Measurements from ENCODE around the gene GNB5.

GNB5 gene

DNA sequence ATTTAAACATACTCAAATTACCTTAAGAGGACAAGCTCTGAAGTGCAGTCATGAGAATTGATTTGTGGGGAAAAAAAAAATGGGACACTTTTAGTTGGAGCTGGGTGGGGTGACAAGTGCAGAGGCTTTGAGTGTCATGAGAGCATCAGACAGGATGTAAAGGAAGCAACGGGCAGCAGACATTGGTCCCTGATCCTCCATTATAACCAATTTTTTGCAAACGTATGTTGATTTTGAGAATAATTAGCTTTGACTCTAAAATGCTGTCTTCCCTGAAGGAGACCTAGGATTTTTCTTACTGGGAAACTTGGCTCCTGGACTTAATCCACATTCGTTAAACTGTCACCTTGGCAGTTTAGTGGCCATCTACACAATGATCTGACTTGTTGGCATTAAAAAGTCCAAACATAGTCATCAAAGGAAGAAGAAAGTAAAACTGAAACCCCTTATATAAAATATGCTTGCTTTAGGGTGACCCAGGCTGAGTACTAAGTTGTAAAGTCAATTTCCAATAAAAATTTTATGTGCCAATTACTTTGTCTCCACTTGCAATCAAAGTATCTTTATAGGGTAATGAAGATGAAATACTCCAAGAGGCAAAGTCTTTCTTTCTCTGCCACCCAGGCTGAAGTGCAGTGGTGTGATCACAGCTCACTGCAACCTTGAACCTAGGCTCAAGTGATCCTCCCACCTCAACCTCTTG lies 124.2 kb downstream of the GNB5 start:
- TF ChIP-seq, protein P1, sequence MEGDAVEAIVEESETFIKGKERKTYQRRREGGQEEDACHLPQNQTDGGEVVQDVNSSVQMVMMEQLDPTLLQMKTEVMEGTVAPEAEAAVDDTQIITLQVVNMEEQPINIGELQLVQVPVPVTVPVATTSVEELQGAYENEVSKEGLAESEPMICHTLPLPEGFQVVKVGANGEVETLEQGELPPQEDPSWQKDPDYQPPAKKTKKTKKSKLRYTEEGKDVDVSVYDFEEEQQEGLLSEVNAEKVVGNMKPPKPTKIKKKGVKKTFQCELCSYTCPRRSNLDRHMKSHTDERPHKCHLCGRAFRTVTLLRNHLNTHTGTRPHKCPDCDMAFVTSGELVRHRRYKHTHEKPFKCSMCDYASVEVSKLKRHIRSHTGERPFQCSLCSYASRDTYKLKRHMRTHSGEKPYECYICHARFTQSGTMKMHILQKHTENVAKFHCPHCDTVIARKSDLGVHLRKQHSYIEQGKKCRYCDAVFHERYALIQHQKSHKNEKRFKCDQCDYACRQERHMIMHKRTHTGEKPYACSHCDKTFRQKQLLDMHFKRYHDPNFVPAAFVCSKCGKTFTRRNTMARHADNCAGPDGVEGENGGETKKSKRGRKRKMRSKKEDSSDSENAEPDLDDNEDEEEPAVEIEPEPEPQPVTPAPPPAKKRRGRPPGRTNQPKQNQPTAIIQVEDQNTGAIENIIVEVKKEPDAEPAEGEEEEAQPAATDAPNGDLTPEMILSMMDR (IDR thresholded peaks at IDR 0.05; ENCODE audit: low read depth, low read length, missing control alignments), result no peak
- DNase-seq (ENCODE audit: extremely low read depth, low read depth), result no peak
- no peak overlapping the region for H3K4me3 ChIP-seq (replicated peaks; ENCODE audit: low read depth, low read length)
